Left colon (tissue), 2 donors: ENCODE results near the gene CCDC124. TPM values are rescaled to one million over a fixed set of nuclear protein-coding genes. Genes with fewer than 3 reads are reported as not detected.

Experiments used
- ATAC-seq: fragments of 200-7000 bp; cut with Tn5 transposase; one replicate; pipeline ENCODE4 v1.9.1; 2020; ENCODE audit warnings: mild to moderate bottlenecking, moderate library complexity
- DNase-seq, 2 donors: peaks; one replicate each; pipeline ENCODE4 v3.0.0-alpha.2; 2020
- intact Hi-C, 2 donors: fragments of 100-400 bp; cut with DNase I in 1 of 2; cut with micrococcal nuclease in 1 of 2; formaldehyde crosslinking; loops; one replicate each; pipeline versions ENCODE4 v1.11.2 to v1.14.0; 2022; cut with DNase I, micrococcal nuclease
- total RNA-seq, 2 donors: library from RNA; stranded (reverse); fragmentation: NEBNext Ultra II Directional; extraction: Animal tissue kit (Norgen Biotek cat#: 25700); gene quantifications; one replicate each; pipeline ENCODE4 v1.2.1, GENCODE V29; 2021
- donor health status: DM: no; HTN: no; CAD: no.
- donor health status: DM: yes; HTN: yes; CAD: no.

The CCDC124 gene
- total RNA-seq, 2 donors from 2014 or later: 39.5 to 51.5 TPM

DNA sequence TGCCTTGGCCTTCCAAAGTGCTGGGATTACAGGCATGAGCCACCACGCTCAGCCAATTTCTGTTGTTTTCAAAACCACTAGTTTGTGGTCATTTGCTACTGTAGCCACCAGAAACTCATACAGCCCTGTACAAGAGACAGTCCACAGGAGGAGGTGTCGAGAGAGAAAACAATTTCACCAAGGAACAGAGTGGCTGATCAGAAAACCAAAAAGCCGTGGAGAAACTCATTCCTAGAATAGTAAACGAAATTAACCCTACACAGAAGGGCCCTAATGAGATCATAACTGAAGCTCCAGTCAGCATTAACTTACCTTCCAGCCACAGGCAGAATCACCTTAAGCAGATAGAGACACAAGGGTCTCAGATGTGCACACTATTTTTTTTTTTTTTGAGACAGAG lies 3.8 kb upstream of the CCDC124 start:
- intact Hi-C loops: loop anchor here in 1 of 2 donors (10.0 kb wide), 1 partner anchor 64 kb away; no protein-coding TSS in a partner anchor
- no peak for ATAC-seq
- DNase-seq: no peak

- DNase-seq: no peak
- no peak for ATAC-seq
- intact Hi-C loops: loop anchor here in 1 of 2 donors (5.0 kb wide), 1 partner anchor 64 kb away; no protein-coding TSS in a partner anchor
These were observed 1.2 kb upstream of the CCDC124 start for GRCh38 chr19:17931532-17932191.

- intact Hi-C loops: loop anchor here in 1 of 2 donors (5.0 kb wide), 1 partner anchor 66 kb away; no protein-coding TSS in a partner anchor
- ATAC-seq (no peak), DNase-seq (no peak)
These were observed 757 bp downstream of the CCDC124 start for GRCh38 chr19:17933414-17934129.

- ATAC-seq (no peak), DNase-seq (no peak)
- intact Hi-C loops: loop anchor here in 1 of 2 donors (5.0 kb wide), 1 partner anchor 61 kb away; no protein-coding TSS in a partner anchor
These were observed 3.6 kb downstream of the CCDC124 start for GRCh38 chr19:17936379-17936778.

DNA sequence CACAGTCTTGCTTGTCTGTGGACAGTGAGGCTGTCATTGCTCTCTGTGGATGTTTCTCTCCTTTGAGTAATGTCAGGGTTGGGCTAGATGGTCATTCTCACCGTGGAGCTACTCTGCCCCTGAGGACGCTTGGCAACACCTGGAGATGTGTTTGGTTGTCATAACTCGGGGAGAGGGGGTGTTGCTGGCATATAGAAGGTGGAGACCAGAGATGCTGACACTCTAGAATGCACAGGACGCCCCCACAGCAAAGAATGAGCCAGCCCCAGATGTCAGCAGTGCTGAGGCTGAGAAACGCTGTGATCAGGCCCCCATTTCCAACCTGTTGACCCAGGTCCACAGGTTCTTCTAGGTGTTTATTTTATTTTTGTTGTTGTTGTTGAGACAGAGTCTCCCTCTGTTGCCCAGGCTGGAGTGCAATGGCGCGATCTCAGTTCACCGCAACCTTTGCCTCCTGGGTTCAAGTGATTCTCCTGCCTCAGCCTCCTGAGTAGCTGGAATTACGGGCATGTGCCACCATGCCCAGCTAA lies 4.6 kb downstream of the CCDC124 start:
- intact Hi-C loops: loop anchor here in 1 of 2 donors (5.0 kb wide), 1 partner anchor 60 kb away; no protein-coding TSS in a partner anchor

DNA sequence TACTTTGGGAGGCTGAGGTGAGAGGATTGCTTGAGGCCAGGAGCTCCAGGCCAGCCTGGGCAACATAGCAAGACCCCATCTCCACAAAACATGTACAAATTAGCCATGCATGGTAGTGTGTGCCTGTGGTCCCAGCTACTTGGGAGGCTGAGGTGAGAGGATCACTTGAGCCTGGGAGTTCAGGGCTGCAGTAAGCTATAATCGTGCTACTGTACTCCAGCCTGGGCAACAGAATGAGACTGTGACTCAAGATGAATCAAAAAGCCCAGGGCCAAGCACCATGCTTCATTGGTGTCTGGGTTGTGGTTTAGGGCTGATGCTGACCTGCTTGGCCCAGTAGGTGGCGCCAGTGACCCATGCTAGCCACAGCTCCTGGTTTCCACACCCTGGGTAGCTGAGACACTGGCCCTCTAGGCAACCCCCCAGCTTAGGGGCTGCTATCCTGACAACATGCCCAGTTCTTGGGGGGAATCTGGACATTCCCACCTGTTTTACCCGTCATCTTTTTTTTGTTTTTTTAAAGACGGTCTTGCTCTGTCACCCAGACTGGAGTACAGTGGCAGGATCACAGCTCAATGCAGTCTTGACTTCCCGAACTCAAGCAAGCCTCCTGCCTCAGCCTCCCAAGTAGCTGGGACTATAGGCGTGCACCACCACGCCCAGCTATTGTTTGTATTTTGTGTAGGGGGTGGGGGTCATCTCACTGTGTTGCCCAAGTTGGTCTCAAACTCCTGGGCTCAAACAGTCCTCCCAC lies 5.5 kb downstream of the CCDC124 start:
- ATAC-seq (peak; percentile 84), DNase-seq (peak; percentile 49 to 87)
- intact Hi-C loops: loop anchor here (2.0 to 5.0 kb wide), 2 partner anchors 59 kb away; no protein-coding TSS in a partner anchor

More for the DNA sequence above, 4.6 kb downstream of the CCDC124 start:
- ATAC-seq: no peak
- no peak for DNase-seq

DNA sequence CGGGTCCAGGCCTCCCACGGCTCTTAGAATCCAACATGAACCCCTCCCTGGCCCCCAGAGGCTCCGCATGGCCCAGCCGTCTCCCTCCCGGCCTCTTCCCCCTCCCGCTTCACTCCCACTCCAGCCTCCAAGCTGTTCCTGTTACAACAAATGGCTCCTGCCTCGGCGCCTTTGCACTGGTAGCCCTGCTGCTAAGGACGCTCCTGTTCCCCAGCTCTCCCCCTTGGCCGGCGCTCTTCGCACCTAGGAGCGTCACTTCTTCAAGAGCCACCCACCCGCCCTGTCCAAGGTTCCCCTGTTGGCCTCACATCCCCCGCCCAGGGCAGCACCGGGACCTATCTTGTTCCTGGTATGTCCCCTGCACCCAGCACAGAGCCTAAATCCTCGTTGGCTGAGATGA lies 9.4 kb downstream of the CCDC124 start:
- no peak for DNase-seq
- ATAC-seq: no peak
- intact Hi-C loops: no loop called here

DNA sequence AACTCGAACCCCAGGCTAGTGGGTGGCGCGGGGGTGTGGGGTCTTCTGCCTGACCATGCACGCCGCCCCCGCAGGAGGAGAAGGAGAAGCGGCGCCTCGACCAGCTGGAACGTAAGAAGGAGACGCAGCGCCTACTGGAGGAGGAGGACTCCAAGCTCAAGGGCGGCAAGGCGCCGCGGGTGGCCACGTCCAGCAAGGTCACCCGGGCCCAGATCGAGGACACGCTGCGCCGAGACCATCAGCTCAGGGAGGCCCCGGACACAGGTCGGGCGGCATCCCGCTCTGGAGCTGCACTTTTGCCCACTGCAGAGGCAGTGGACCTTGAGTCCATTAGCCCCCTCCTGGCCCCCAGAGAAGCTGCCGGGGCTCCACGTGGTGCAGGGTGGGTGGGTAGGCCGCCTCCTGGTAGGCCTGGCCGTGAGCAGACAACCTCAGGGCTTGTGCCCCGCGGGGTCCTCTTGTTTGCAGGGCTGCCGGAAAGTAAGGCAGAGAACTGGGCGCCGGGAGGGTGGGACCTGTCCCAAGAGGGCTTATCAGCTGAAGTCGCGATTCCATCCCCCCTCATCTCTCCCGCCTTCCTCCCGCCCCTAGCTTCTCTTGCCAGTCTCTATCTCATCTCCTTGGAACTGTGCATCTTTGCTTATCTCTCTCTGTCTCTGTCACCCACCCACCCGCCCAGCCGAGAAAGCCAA lies 9.9 kb downstream of the CCDC124 start:
- ATAC-seq (no peak), DNase-seq (no peak)
- intact Hi-C loops: no loop called here

DNA sequence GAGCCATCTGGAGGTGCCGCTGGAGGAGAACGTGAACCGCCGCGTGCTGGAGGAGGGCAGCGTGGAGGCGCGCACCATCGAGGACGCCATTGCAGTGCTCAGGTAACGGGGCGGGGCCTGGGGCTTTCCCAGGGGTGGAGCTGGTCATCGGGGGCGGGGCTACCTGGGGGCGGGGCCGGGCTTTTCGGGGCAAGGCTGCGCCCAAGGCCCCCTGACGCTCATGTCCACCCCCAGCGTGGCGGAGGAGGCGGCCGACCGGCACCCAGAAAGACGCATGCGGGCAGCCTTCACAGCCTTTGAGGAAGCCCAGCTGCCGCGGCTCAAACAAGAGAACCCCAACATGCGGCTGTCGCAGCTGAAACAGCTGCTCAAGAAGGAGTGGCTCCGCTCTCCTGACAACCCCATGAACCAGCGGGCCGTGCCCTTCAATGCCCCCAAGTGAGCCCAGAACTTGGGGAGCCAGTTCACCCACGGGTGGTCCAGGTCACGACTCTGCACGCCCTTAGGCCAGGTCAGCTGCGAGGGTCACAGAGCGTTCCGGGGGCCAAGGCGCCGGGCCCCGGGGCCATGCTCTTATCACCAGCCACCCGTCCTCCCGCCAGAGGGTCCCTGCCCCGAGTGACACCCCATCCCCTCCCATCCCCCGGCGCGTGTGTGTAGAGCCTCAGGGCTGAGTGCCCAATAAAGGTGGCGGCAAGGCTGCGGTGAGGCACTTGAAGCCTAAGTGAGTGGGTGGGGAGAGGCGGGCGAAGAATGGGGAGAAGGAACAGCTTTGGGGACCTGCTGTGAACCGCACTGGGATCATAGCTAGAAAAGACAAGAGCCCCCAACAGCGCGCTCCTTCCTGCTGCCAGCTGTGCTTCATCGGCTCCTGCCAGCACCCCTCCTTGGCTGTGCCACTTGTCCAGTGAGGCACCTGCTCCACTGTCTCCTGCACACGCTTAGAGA lies 10.7 kb downstream of the CCDC124 start:
- DNase-seq (no peak), ATAC-seq (no peak)
- intact Hi-C loops: no loop called here

GRCh38 chr19:17944301-17944700 lies 11.5 kb downstream of the CCDC124 start:
- intact Hi-C loops: no loop called here
- DNase-seq (no peak), ATAC-seq (no peak)

DNA sequence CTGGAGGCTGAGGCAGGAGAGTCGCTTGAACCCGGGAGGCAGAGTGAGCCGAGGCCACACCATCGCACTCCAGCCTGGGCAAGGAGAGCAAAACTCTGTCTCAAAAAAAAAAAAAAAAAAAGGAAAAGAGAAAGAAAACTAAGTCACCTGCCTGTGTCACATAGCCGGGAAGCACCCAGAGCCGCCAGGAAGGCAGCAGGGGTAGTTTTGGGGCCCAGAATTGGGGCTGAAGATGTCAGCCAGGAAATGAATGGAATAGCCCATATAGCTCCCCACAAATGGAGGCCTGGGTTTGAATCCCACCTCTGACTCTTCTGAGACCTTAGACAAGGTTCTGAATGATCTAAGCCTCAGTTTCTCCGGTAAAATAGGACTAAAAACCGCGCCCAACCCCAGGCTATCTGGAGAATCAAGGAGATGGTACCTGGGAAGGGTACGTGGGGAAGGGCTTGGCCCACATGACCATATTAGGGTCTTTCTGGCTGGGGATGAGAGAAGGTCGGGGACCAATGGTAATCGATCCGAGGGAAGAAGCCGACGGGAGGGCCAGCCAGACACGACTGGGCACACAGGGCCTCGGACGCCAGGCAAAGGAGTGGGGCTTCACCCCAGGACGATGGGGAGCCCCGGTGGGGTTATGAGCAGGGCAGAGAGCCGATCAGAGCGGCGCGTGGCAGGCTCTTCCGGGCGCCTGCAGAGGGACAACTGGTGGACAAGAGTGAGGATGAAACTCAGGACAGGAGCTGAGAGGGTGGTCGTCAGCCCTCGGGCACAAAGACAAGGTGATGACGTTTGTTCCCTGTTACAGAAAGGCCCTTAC lies 14.4 kb downstream of the CCDC124 start:
- intact Hi-C loops: no loop called here
- ATAC-seq: peak; percentile 53

GRCh38 chr19:17947815-17948513 lies 15.1 kb downstream of the CCDC124 start:
- DNase-seq (peak; percentile 87 to 91), ATAC-seq (peak; percentile 91)
- intact Hi-C loops: no loop called here

More for the DNA sequence above, 14.4 kb downstream of the CCDC124 start:
- DNase-seq: peak in 1 of 2 donors; percentile 45

DNA sequence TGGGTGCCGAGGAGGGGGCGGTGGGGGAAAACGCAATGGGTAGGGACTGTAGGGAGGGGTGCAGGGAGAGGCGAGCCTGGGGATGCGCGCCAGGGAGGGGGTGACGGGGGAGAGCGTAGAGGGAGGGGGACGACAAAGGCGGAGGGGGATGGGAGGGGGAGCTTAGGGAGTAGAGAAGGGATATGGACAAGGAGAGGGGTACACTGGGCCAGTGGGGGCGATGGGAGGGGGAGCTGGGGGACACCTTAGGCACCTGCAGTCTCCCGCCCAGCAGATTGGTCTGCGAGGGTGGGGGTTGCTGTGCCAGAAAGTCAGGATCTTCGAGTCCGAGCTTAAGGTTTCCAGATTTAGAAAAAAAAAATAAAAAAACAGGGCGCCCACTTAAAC lies 15.7 kb downstream of the CCDC124 start:
- ATAC-seq: no peak
- intact Hi-C loops: no loop called here
- DNase-seq: peak in 1 of 2 donors; percentile 35

GRCh38 chr19:17948931-17949930 lies 16.4 kb downstream of the CCDC124 start:
- ATAC-seq: no peak
- intact Hi-C loops: no loop called here
- DNase-seq: no peak

- ATAC-seq: no peak
- intact Hi-C loops: no loop called here
- no peak for DNase-seq
These were observed 17.1 kb downstream of the CCDC124 start for GRCh38 chr19:17949956-17950309.
